H1 (cell line): Measurements from ENCODE around the gene INPP4B. TPM values are rescaled to one million over a fixed set of nuclear protein-coding genes. Genes with fewer than 3 reads are reported as not detected.

Experiments used
- CTCF ChIA-PET: fragments of 300-600 bp; sonication (Branson Sonifier 250); formaldehyde crosslinking; loops from one replicate; lab custom pipeline; 2021; ENCODE audit not compliant: partially characterized antibody; lab: Charles Lee
- POLR2A ChIA-PET: fragments of 300-600 bp; sonication (Branson Sonifier 250); formaldehyde crosslinking; loops from one replicate; lab custom pipeline; 2021; ENCODE audit warnings: inconsistent platforms; ENCODE audit not compliant: partially characterized antibody; lab: Charles Lee
- DNase-seq, 2 experiments: peaks; one replicate each; pipeline versions ENCODE4 v3.0.0 to v3.0.0-alpha.2; 2010 to 2022; ENCODE audit warnings: low spot score in 2 of 2, low read depth in 1 of 2, mixed read lengths in 1 of 2
- FAIRE-seq: peaks from 2 replicates; lab custom pipeline; 2011; peaks lifted over from hg19 to GRCh38; lab: Jason Lieb, UNC
- H2AFZ ChIP-seq: 2 replicates; pipeline ENCODE4 v1.8.1; 2012; ENCODE audit warnings: low read length, inconsistent platforms
- H2AK5ac ChIP-seq: 2 replicates; pipeline ENCODE4 v1.6.1; 2013; ENCODE audit warnings: low read depth, low read length
- H2BK120ac ChIP-seq: replicated peaks from 2 replicates; pipeline ENCODE3; 2013; ENCODE audit warnings: low read depth, low read length, inconsistent platforms
- H2BK12ac ChIP-seq: 2 replicates; pipeline ENCODE4 v1.6.1; 2013; ENCODE audit warnings: low read depth, low read length
- H2BK15ac ChIP-seq: 2 replicates; pipeline ENCODE4 v1.6.1; 2013; ENCODE audit warnings: low read length
- H2BK20ac ChIP-seq: 2 replicates; pipeline ENCODE4 v1.6.1; 2013; ENCODE audit warnings: low read length
- H2BK5ac ChIP-seq: 2 replicates; pipeline ENCODE4 v1.6.1; 2013; ENCODE audit warnings: low read depth, low read length
- H3K14ac ChIP-seq: 2 replicates; pipeline ENCODE4 v1.6.1; 2013; ENCODE audit warnings: inconsistent platforms; ENCODE audit not compliant: insufficient read length
- H3K18ac ChIP-seq: 2 replicates; pipeline ENCODE4 v1.6.1; 2013; ENCODE audit warnings: low read length; ENCODE audit errors: extremely low read depth
- H3K23ac ChIP-seq: 2 replicates; pipeline ENCODE4 v1.6.1; 2013; ENCODE audit warnings: inconsistent platforms; ENCODE audit not compliant: insufficient read length
- H3K23me2 ChIP-seq: 2 replicates; pipeline ENCODE4 v1.6.1; 2013; ENCODE audit warnings: low read depth, low read length
- H3K27ac ChIP-seq: 2 replicates; pipeline ENCODE4 v1.6.1; 2011; ENCODE audit warnings: low read depth, low read length, inconsistent platforms
- H3K27me3 ChIP-seq, 4 experiments: replicated peaks in 1 of 4; 1 replicate in 1 of 4; 2 replicates in 3 of 4; pipeline versions ENCODE4 v1.6.1 to v1.8.1; 2011 to 2013; ENCODE audit warnings: low read length in 3 of 4, mild to moderate bottlenecking in 3 of 4, inconsistent platforms in 2 of 4, mixed read lengths in 2 of 4, moderate library complexity in 1 of 4; ENCODE audit not compliant: control insufficient read depth in 3 of 4, insufficient read depth in 3 of 4; ENCODE audit errors: extremely low read depth in 1 of 4
- H3K36me3 ChIP-seq, 4 experiments: 2 replicates each; pipeline versions ENCODE4 v1.6.1 to v1.8.1; 2011 to 2013; ENCODE audit warnings: mild to moderate bottlenecking in 4 of 4, low read length in 3 of 4, moderate library complexity in 2 of 4, control low read depth in 1 of 4, inconsistent platforms in 1 of 4; ENCODE audit not compliant: insufficient read depth in 4 of 4, control insufficient read depth in 2 of 4
- H3K4ac ChIP-seq: replicated peaks from 2 replicates; pipeline ENCODE3; 2013; ENCODE audit warnings: low read length, low read depth, mixed read lengths, inconsistent platforms; ENCODE audit not compliant: insufficient read length
- H3K4me1 ChIP-seq, 4 experiments: replicated peaks in 1 of 4; 1 replicate in 1 of 4; 2 replicates in 3 of 4; pipeline versions ENCODE4 v1.6.1 to v1.8.1; 2011 to 2013; ENCODE audit warnings: low read length in 3 of 4, inconsistent platforms in 2 of 4, mixed read lengths in 1 of 4; ENCODE audit not compliant: insufficient read depth in 4 of 4, control insufficient read depth in 3 of 4
- H3K4me2 ChIP-seq, 2 experiments: 2 replicates each; pipeline versions ENCODE4 v1.6.1 to v1.8.1; 2011 to 2013; ENCODE audit warnings: low read depth in 2 of 2, low read length in 2 of 2, control low read depth in 1 of 2, inconsistent platforms in 1 of 2, mild to moderate bottlenecking in 1 of 2; ENCODE audit not compliant: insufficient read depth in 1 of 2
- H3K4me3 ChIP-seq, 4 experiments: fragments of 200-600, 300-600 bp in 1 of 4; sonication (generic), shearing (Covaris generic), sonication (Bioruptor Twin) in 1 of 4; 2 replicates each; pipeline versions ENCODE4 v1.5.1 to v1.8.1; 2011 to 2016; ENCODE audit warnings: low read length in 4 of 4, low read depth in 3 of 4, control low read depth in 2 of 4, inconsistent platforms in 2 of 4, mild to moderate bottlenecking in 2 of 4, mixed read lengths in 1 of 4, moderate library complexity in 1 of 4; ENCODE audit not compliant: insufficient read depth in 2 of 4; ENCODE audit errors: extremely low read depth in 1 of 4
- H3K56ac ChIP-seq: replicated peaks from 2 replicates; pipeline ENCODE3; 2013; ENCODE audit warnings: low read depth, mild to moderate bottlenecking, mixed read lengths, low read length, inconsistent platforms; ENCODE audit not compliant: insufficient read length
- H3K79me1 ChIP-seq: 2 replicates; pipeline ENCODE4 v1.6.1; 2013; ENCODE audit warnings: low read depth, low read length, control low read depth
- H3K79me2 ChIP-seq, 2 experiments: 2 replicates each; pipeline versions ENCODE4 v1.6.1 to v1.8.1; 2012 to 2013; ENCODE audit warnings: low read length in 2 of 2, mild to moderate bottlenecking in 2 of 2, inconsistent platforms in 1 of 2; ENCODE audit not compliant: insufficient read depth in 2 of 2, control insufficient read depth in 1 of 2
- H3K9ac ChIP-seq, 4 experiments: replicated peaks in 1 of 4; 1 replicate in 1 of 4; 2 replicates in 3 of 4; pipeline versions ENCODE4 v1.6.1 to v1.8.1; 2011 to 2013; ENCODE audit warnings: low read depth in 3 of 4, low read length in 3 of 4, control low read depth in 2 of 4, mild to moderate bottlenecking in 2 of 4, moderate library complexity in 2 of 4, inconsistent platforms in 1 of 4; ENCODE audit errors: extremely low read depth in 1 of 4
- H3K9me3 ChIP-seq, 2 experiments: 2 replicates each; pipeline versions ENCODE4 v1.6.1 to v1.8.1; 2012 to 2013; ENCODE audit warnings: mild to moderate bottlenecking in 2 of 2, moderate library complexity in 2 of 2, control low read depth in 1 of 2, inconsistent platforms in 1 of 2, low read depth in 1 of 2, low read length in 1 of 2, mixed read lengths in 1 of 2; ENCODE audit not compliant: insufficient read depth in 2 of 2
- H4K20me1 ChIP-seq, 2 experiments: replicated peaks in 1 of 2; 2 replicates each; pipeline versions ENCODE3 to v1.8.1; 2011 to 2013; ENCODE audit warnings: inconsistent platforms in 2 of 2, low read length in 2 of 2, mild to moderate bottlenecking in 1 of 2; ENCODE audit not compliant: insufficient read depth in 2 of 2, control insufficient read depth in 1 of 2
- H4K5ac ChIP-seq: 2 replicates; pipeline ENCODE4 v1.6.1; 2013; ENCODE audit warnings: low read length, low read depth, mixed read lengths, inconsistent platforms; ENCODE audit not compliant: insufficient read length
- H4K8ac ChIP-seq: 2 replicates; pipeline ENCODE4 v1.8.0; 2013; ENCODE audit warnings: mild to moderate bottlenecking, moderate library complexity, low read length, inconsistent platforms; ENCODE audit not compliant: insufficient read depth; ENCODE audit errors: extremely low read depth
- H4K91ac ChIP-seq: replicated peaks from 2 replicates; pipeline ENCODE3; 2013; ENCODE audit warnings: low read length, mixed read lengths, inconsistent platforms; ENCODE audit not compliant: insufficient read length
- BACH1 ChIP-seq: IDR thresholded peaks from 2 replicates; pipeline ENCODE4 v1.6.1; 2012; ENCODE audit warnings: low read length, improper control_type of control experiment
- CEBPB ChIP-seq: IDR thresholded peaks from 2 replicates; pipeline ENCODE4 v1.6.1; 2012; ENCODE audit warnings: low read depth, low read length
- FOSL1 ChIP-seq: IDR thresholded peaks from 2 replicates; pipeline ENCODE4 v1.6.1; 2011; ENCODE audit warnings: mild to moderate bottlenecking, low read depth, low read length, moderate library complexity; ENCODE audit not compliant: insufficient read depth
- GABPA ChIP-seq: IDR thresholded peaks from 2 replicates; pipeline ENCODE4 v1.6.1; 2011; ENCODE audit warnings: mild to moderate bottlenecking, low read length, moderate library complexity, borderline replicate concordance; ENCODE audit not compliant: insufficient read depth
- HDAC2 ChIP-seq, 2 experiments: fragments of 300-600 bp in 1 of 2; sonication (generic) in 1 of 2; IDR thresholded peaks; 2 replicates each; pipeline ENCODE4 v1.6.1; 2011 to 2012; ENCODE audit warnings: low read depth in 2 of 2, low read length in 2 of 2, mild to moderate bottlenecking in 2 of 2, moderate library complexity in 2 of 2, borderline replicate concordance in 1 of 2, inconsistent platforms in 1 of 2
- JUND ChIP-seq: IDR thresholded peaks from 2 replicates; pipeline ENCODE4 v1.6.1; 2011; ENCODE audit warnings: mild to moderate bottlenecking, improper control_type of control experiment, low read length
- KDM1A ChIP-seq: fragments of 200-600, 300-600 bp; sonication (generic); IDR thresholded peaks from 2 replicates; pipeline ENCODE4 v1.7.1; 2016; ENCODE audit warnings: mild to moderate bottlenecking, low read length, borderline replicate concordance
- NANOG ChIP-seq: IDR thresholded peaks from 2 replicates; pipeline ENCODE4 v1.6.1; 2011; ENCODE audit warnings: low read length, low read depth, mild to moderate bottlenecking, inconsistent platforms; ENCODE audit not compliant: insufficient read depth, poor library complexity, severe bottlenecking
- NRF1 ChIP-seq: IDR thresholded peaks from 2 replicates; pipeline ENCODE4 v1.6.1; 2011; ENCODE audit warnings: mild to moderate bottlenecking, low read depth, low read length, improper control_type of control experiment
- RBBP5 ChIP-seq: IDR thresholded peaks from 2 replicates; pipeline ENCODE4 v1.7.1; 2012; ENCODE audit warnings: low read depth, mild to moderate bottlenecking, inconsistent platforms, low read length, moderate library complexity, borderline replicate concordance
- SRF ChIP-seq: IDR thresholded peaks from 2 replicates; pipeline ENCODE4 v1.6.1; 2011; ENCODE audit warnings: mild to moderate bottlenecking, low read depth, low read length, moderate library complexity
- TBP ChIP-seq: IDR thresholded peaks from 2 replicates; pipeline ENCODE4 v1.6.1; 2011; ENCODE audit warnings: low read depth, low read length, improper control_type of control experiment
- WGBS, 2 experiments: shearing (Covaris generic) in 1 of 2; methylation state at CpG; one replicate each; pipeline versions ENCODE4 v1.1.6 to v1.1.7; 2013 to 2015; ENCODE audit warnings: low lambda C conversion rate in 2 of 2, mixed read lengths in 2 of 2, inconsistent platforms in 1 of 2, low coverage in 1 of 2, missing lambda C conversion rate in 1 of 2; ENCODE audit not compliant: insufficient replicate concordance in 2 of 2, insufficient coverage in 1 of 2, insufficient read length in 1 of 2; ENCODE audit errors: extremely low coverage in 1 of 2, missing lambda C conversion rate in 1 of 2; 5-methylcytosine and 5-hydroxymethylcytosine counted together
- polyA plus RNA-seq, 7 experiments: library from polyadenylated mRNA; depleted of rRNA in 3 of 7; stranded (reverse) in 5 of 7; unstranded in 2 of 7; fragments of >200 nt in 5 of 7; fragments of 200-250 nt in 2 of 7; gene quantifications; 1 replicate in 5 of 7; 2 replicates in 1 of 7; 4 replicates in 1 of 7; pipeline versions ENCODE4 v1.2.1 to v1.2.3, GENCODE V29; 2011 to 2013; ENCODE audit warnings: missing spikeins in 2 of 7, mixed read lengths in 2 of 7
- total RNA-seq: library from RNA; stranded (reverse); fragmentation: NEBNext Ultra II Directional; extraction: Animal tissue kit (Norgen Biotek cat#: 25700); gene quantifications from 2 replicates; pipeline ENCODE4 v1.2.1, GENCODE V29; 2021
- TF ChIP-seq, protein P1 (sequence below): IDR thresholded peaks from 2 replicates; pipeline ENCODE4 v1.6.1; 2012; ENCODE audit warnings: low read length, inconsistent platforms

INPP4B gene
- total and polyA plus RNA-seq, 2 of the 8 experiments (the other 6 are each of a cell fraction or from before 2014, with no cell fraction given): 0.11 to 0.54 TPM

GRCh38 chr4:142781114-142781513 is 65.0 kb downstream of the INPP4B start:
- ChIA-PET POLR2A (no interaction called here), CTCF (interaction anchor here (1.0 kb wide), 1 partner anchor 10 kb away, joined by 3 read pairs; no protein-coding TSS in a partner anchor)
- Histone ChIP-seq H2BK5ac (no peak overlapping the region), H2AFZ (no peak overlapping the region), H3K4me2 (no peak overlapping the region), H2BK12ac (no peak overlapping the region), H2AK5ac (no peak overlapping the region), H3K4me1 (no peaks in the 10 kb centered on the region), H3K9ac (no peak overlapping the region), H3K23ac (no peak overlapping the region), H3K18ac (no peak overlapping the region), H4K8ac (no peak overlapping the region), H3K4ac (no peak overlapping the region), H3K79me1 (no peaks in the 10 kb centered on the region), H2BK15ac (no peak overlapping the region), H3K14ac (no peak overlapping the region), H4K5ac (no peak overlapping the region), H3K56ac (no peak overlapping the region), H3K9me3 (no peaks in the 10 kb centered on the region), H3K79me2 (no peaks in the 10 kb centered on the region), H3K4me3 (no peak overlapping the region), H2BK120ac (no peak overlapping the region), H3K36me3 (no peaks in the 10 kb centered on the region), H4K20me1 (no peaks in the 10 kb centered on the region), H2BK20ac (no peak overlapping the region), H3K27ac (no peak overlapping the region), H3K23me2 (no peaks in the 10 kb centered on the region), H4K91ac (no peak overlapping the region), H3K27me3 (no peaks in the 10 kb centered on the region)
- FAIRE-seq (no peak), DNase-seq (no peak)
- WGBS, 2 experiments: 84% methylated on average over 1 of the region's 1 CpG; no CpG with 5 or more reads in 1 of the 2 experiments
- no peak for TF ChIP-seq JUND
- TF ChIP-seq RBBP5: no peak
- TF ChIP-seq TBP: no peak
- no peak for TF ChIP-seq NANOG
- no peak for TF ChIP-seq HDAC2 (IDR thresholded peaks at IDR 0.05; ENCODE audit: borderline replicate concordance in 1 of 2, low read depth in 2 of 2, low read length in 2 of 2)
- no peak for TF ChIP-seq CEBPB
- no peak for TF ChIP-seq SRF
- TF ChIP-seq BACH1: no peak
- TF ChIP-seq NRF1: no peak
- TF ChIP-seq FOSL1: no peak
- no peak for TF ChIP-seq GABPA
- TF ChIP-seq, protein P1, sequence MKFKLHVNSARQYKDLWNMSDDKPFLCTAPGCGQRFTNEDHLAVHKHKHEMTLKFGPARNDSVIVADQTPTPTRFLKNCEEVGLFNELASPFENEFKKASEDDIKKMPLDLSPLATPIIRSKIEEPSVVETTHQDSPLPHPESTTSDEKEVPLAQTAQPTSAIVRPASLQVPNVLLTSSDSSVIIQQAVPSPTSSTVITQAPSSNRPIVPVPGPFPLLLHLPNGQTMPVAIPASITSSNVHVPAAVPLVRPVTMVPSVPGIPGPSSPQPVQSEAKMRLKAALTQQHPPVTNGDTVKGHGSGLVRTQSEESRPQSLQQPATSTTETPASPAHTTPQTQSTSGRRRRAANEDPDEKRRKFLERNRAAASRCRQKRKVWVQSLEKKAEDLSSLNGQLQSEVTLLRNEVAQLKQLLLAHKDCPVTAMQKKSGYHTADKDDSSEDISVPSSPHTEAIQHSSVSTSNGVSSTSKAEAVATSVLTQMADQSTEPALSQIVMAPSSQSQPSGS: no peak
- no peak for TF ChIP-seq KDM1A
